ENCODE data around the gene ATP6V0B.

Gene ATP6V0B

DNA sequence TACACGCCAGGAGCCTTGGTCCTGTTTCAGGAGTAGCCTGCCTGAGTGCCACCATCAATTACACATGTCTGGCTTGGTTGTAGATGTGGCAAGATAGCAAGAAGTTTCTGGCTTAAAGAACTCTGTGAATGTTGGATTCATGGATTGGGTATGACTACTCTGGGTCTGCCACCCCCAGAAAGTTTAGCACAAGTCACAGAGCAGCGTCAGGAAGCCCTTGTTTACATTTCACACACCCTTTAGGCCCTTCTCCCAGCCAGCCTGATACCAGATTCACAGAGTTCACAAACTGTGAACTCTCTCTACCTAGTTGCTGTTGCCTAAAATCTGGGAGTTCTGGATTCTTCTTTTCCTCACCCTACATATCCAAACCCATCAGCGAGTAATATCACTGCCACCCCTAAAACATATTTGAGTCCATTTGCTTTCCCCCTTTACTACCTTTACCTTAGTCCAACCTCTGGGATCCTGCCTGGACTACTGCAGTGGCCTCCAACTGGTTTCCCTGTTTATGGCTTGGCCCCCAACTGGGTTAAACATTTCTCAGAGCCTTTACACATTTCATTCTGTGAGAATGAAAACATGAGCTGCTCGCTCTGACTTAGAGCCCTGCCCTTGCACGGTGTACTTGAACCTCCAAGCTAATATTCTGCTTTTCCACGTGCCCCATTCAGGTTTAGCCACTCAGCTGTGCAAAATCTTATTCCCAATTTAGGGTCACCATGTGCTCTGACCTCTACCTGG, 12.6 kb downstream of the ATP6V0B start:
- no peak overlapping the region for H3K27ac ChIP-seq

DNA sequence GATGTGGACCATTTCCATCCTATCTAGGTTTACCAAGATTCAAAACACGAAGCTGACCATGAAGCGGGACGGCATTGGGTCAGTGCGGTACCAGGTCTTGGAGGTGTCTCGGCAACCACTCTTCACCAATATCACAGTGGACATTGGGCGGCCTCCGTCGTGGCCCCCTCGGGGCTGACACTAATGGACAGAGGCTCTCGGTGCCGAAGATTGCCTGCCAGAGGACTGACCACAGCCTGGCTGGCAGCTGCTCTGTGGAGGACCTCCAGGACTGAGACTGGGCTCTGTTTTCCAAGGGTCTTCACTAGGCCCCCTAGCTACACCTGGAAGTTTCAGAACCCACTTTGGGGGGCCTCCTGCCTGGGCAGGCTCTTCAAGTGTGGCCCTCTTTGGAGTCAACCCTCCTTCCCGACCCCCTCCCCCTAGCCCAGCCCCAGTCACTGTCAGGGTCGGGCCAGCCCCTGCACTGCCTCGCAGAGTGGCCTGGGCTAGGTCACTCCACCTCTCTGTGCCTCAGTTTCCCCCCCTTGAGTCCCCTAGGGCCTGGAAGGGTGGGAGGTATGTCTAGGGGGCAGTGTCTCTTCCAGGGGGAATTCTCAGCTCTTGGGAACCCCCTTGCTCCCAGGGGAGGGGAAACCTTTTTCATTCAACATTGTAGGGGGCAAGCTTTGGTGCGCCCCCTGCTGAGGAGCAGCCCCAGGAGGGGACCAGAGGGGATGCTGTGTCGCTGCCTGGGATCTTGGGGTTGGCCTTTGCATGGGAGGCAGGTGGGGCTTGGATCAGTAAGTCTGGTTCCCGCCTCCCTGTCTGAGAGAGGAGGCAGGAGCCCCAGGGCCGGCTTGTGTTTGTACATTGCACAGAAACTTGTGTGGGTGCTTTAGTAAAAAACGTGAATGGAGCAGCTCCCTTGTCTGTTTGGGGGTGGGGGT, 15.8 kb downstream of the ATP6V0B start:
- TF ChIP-seq, protein P1, sequence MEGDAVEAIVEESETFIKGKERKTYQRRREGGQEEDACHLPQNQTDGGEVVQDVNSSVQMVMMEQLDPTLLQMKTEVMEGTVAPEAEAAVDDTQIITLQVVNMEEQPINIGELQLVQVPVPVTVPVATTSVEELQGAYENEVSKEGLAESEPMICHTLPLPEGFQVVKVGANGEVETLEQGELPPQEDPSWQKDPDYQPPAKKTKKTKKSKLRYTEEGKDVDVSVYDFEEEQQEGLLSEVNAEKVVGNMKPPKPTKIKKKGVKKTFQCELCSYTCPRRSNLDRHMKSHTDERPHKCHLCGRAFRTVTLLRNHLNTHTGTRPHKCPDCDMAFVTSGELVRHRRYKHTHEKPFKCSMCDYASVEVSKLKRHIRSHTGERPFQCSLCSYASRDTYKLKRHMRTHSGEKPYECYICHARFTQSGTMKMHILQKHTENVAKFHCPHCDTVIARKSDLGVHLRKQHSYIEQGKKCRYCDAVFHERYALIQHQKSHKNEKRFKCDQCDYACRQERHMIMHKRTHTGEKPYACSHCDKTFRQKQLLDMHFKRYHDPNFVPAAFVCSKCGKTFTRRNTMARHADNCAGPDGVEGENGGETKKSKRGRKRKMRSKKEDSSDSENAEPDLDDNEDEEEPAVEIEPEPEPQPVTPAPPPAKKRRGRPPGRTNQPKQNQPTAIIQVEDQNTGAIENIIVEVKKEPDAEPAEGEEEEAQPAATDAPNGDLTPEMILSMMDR (IDR thresholded peaks at IDR 0.05) = no peak
- H3K27ac ChIP-seq = peak overlapping the region; percentile 91

More for the DNA sequence above, 12.6 kb downstream of the ATP6V0B start:
- TF ChIP-seq ZFX (IDR thresholded peaks at IDR 0.05; ENCODE audit: borderline replicate concordance) = no peak
- TF ChIP-seq, protein P1 (IDR thresholded peaks at IDR 0.05) = no peak

DNA sequence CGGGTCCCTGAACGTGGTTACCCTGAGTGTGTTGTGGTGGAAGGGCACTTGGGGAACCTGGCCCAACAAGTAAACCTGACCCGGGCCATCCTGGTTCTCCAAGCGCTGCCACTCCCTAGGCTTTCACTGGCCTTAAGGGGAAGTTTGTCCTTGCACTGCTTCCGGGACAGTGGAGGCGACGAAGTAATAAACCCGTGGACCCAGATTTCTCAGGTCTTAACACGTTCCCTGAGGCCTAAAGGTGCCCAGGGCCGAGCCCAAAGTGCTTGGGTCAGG, 16.4 kb downstream of the ATP6V0B start:
- TF ChIP-seq ZFX (IDR thresholded peaks at IDR 0.05; ENCODE audit: borderline replicate concordance) = no peak
- TF ChIP-seq, protein P1 (IDR thresholded peaks at IDR 0.05) = no peak
- H3K27ac ChIP-seq = peak overlapping the region; percentile 91

DNA sequence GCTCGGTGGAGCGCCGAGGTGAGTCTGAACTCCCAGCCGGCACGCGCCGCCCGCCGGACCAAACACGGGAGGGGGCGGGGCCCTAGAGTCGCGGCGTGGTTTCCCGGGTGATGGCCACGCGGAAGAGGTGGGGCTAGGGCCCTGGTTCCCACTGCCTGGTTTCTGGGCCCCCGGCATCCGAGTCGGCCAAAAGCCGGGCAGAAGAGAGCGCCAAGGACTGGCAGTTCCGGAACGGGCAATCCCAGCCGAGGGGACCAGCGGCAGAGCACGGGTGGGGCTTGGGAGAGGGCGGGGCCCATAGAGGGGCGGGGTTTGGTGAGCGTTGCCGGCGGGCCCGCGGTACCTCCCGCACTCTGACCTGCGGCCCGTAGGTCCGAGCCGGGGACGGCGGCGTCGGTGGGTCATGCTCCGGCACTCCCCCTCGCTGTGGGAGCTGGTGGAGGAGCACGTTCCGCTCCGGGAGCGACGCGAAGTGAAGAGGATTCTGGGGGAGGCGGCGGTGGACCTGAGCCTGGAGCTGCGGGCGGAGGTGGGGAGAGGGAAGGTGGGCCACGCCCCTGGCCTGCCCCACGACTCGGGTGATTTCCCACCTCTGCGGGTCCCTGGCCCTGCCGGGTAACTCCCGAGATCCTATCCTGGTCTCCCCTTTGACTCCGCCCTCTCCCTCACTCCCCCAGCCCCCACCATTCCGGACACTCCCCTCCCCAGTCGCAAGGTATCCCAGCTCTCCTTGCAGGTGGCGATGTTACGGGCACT, 16.9 kb downstream of the ATP6V0B start, which contains the start of gene CCDC24:
Gene CCDC24, plus strand, starts transcription at position 124 of the 756 bp plus-strand sequence. Its CDS starts 280 bp downstream, at position 404.
- H3K27ac ChIP-seq = peak within 1 kb of the TSS; percentile 91
- TF ChIP-seq, protein P1 (IDR thresholded peaks at IDR 0.05) = no peak
- TF ChIP-seq ZFX (IDR thresholded peaks at IDR 0.05; ENCODE audit: borderline replicate concordance) = no peak

DNA sequence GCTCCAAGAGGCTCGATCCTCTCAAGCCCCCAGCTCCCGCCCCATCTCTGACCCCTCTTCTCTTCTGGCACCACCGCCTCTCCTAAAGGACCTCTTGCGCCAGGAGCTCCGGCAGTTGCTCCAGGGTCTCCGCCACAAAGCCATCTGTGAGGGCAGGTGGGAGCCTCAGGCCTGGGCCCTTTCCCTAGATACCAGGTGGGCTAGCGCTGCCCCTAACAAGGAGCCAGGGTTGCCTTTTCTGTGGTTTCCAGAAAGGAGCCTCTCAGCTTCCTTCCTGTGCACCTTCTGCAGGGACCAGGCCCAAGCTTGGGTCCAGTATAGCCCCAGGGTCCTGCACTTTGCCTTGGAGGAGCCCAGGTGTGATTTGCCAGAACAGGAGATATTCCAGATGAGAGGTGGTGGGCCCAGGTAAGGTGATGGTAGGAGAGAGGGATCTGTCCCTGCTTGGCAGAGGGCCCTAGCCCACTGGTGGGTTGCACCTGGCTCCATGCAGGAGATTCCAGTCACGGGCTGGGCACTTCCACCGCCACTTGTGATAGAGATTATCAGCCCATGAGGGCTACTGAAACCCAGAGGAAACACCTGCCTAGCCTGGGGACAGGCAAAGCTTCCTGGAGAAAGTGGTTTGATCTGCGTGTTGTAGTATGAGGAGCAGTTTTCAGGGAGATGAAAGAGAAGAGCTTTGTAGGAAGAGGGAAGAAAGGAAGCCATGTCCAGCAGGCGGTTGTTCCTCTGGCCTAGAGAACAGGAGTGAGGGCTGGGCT, 17.7 kb downstream of the ATP6V0B start:
- no peak for TF ChIP-seq ZFX (IDR thresholded peaks at IDR 0.05; ENCODE audit: borderline replicate concordance)
- H3K27ac ChIP-seq = peak overlapping the region; percentile 91

DNA sequence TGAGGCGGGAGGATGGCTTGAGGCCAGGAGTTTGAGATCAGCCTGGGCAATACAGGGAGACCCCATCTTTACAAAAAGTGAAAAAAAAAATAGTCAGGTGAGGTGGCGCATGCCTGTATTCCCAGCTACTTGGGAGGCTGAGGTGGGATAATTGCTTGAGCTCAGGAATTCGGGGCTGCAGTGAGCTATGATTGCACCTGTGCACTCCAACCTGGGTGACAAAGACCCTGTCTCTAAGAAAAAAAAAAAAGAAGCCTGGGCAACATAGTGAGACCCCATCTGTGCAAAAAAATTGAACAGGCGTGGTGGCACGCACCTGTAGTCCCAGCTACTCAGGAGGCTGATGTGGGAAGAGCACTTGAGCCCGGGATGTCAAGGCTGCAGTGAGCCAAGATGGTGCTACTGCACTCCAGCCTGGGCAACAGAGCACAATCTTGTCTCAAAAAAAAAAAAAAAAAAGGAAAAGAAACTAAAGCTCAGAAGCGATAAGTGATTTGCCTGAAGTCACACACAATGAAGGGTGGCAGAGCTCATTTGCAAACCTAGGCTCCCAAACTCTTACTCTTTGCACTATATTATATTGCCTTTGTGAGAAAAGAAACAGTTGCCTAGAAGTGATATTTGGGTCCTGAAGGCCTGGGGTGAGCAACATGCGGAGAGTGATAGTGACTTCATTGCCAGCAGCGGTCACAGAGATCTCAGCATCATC, 18.6 kb downstream of the ATP6V0B start:
- no peak for TF ChIP-seq ZFX (IDR thresholded peaks at IDR 0.05; ENCODE audit: borderline replicate concordance)
- TF ChIP-seq, protein P1 (IDR thresholded peaks at IDR 0.05) = no peak
- peak overlapping the region; percentile 91; the same call in 1 of the 2 replicates for H3K27ac ChIP-seq

All from 22Rv1 (cell line).